CD4-positive, alpha-beta T cell (primary cell): ENCODE results near the gene SLC25A51. TPM values are rescaled to one million over a fixed set of nuclear protein-coding genes. Genes with fewer than 3 reads are reported as not detected.
A peak's percentile ranks its signal among the peaks of the same experiment; 100 is the strongest.

Experiments used
- ATAC-seq: fragments of 200-7000 bp; cut with Tn5 transposase; one replicate; pipeline ENCODE4 v1.10.0; 2022; ENCODE audit warnings: mild to moderate bottlenecking; ENCODE audit not compliant: poor library complexity
- CTCF ChIA-PET: fragments of 350-600 bp; sonication (Branson Sonifier 250); formaldehyde crosslinking; loops from one replicate; lab custom pipeline; 2021; ENCODE audit warnings: antibody characterized with exemption, inconsistent platforms; lab: Charles Lee
- POLR2A ChIA-PET: fragments of 350-600 bp; sonication (Branson Sonifier 250); formaldehyde crosslinking; loops from one replicate; lab custom pipeline; 2021; ENCODE audit warnings: antibody characterized with exemption, inconsistent platforms; lab: Charles Lee
- DNase-seq, 14 experiments: peaks; one replicate each; pipeline ENCODE4 v3.0.0-alpha.2; 2013 to 2020; ENCODE audit warnings: mixed read lengths in 2 of 14
- H3K27ac ChIP-seq, 2 donors: one replicate each; pipeline versions ENCODE4 v1.5.1 to v1.7.0; 2013; ENCODE audit warnings: low read length in 2 of 2, low read depth in 1 of 2, mild to moderate bottlenecking in 1 of 2
- H3K27me3 ChIP-seq, 2 experiments: 1 replicate in 1 of 2; 2 replicates in 1 of 2; pipeline versions ENCODE4 v1.6.1 to v1.7.0; 2013; ENCODE audit warnings: low read length in 2 of 2, control low read depth in 1 of 2, mild to moderate bottlenecking in 1 of 2, moderate library complexity in 1 of 2; ENCODE audit not compliant: insufficient read depth in 2 of 2, control insufficient read depth in 1 of 2
- H3K36me3 ChIP-seq: one replicate; pipeline ENCODE4 v1.6.1; 2013; ENCODE audit warnings: low read length, control low read depth; ENCODE audit not compliant: insufficient read depth
- H3K4me1 ChIP-seq: one replicate; pipeline ENCODE4 v1.6.1; 2013; ENCODE audit warnings: low read length, control low read depth; ENCODE audit not compliant: insufficient read depth
- H3K4me3 ChIP-seq: one replicate; pipeline ENCODE4 v1.5.1; 2013; ENCODE audit warnings: mild to moderate bottlenecking, low read length, moderate library complexity
- H3K9me3 ChIP-seq, 2 experiments: 1 replicate in 1 of 2; 2 replicates in 1 of 2; pipeline versions ENCODE4 v1.6.1 to v1.7.0; 2013; ENCODE audit warnings: low read length in 2 of 2, mild to moderate bottlenecking in 2 of 2, control low read depth in 1 of 2, moderate library complexity in 1 of 2; ENCODE audit not compliant: control insufficient read depth in 1 of 2, insufficient read depth in 1 of 2
- H3K27ac Mint-ChIP-seq: one replicate; pipeline ENCODE4 v1.8.0; 2020; ENCODE audit warnings: mixed read lengths
- H3K27me3 Mint-ChIP-seq: one replicate; pipeline ENCODE4 v1.8.0; 2021; ENCODE audit warnings: mixed read lengths
- H3K36me3 Mint-ChIP-seq: one replicate; pipeline ENCODE4 v1.8.0; 2021; ENCODE audit warnings: low read depth, mixed read lengths
- H3K4me1 Mint-ChIP-seq: one replicate; pipeline ENCODE4 v1.8.0; 2021; ENCODE audit warnings: low read depth, mixed read lengths
- H3K4me3 Mint-ChIP-seq: one replicate; pipeline ENCODE4 v1.8.0; 2020; ENCODE audit warnings: mild to moderate bottlenecking, mixed read lengths
- H3K9me3 Mint-ChIP-seq: one replicate; pipeline ENCODE4 v1.8.0; 2020; ENCODE audit warnings: mixed read lengths
- CTCF ChIP-seq: fragments of 200-600 bp; IDR thresholded peaks from one replicate; pipeline ENCODE4 v1.8.0; 2022; ENCODE audit warnings: antibody characterized with exemption, mild to moderate bottlenecking
- intact Hi-C, 2 experiments: fragments of 100-400 bp; cut with DNase I in 1 of 2; cut with micrococcal nuclease in 1 of 2; formaldehyde crosslinking; loops; one replicate each; pipeline versions ENCODE4 v1.15.1 to v1.9.0; 2023 to 2025; cut with DNase I, micrococcal nuclease
- total RNA-seq, 174 experiments: library from RNA in 2 of 174; stranded (reverse) in 2 of 174; gene quantifications; one replicate each; pipeline ENCODE4 v1.2.3 and lab custom pipeline; 2021 to 2026

The SLC25A51 gene
- total RNA-seq, 2 experiments from 2014 or later: 13.3 to 13.8 TPM

GRCh38 chr9:37905131-37905505 lies 1.2 kb upstream of the SLC25A51 start:
- Mint-ChIP-seq H3K4me1 (peaks cover 33% of the 10 kb centered on the region), H3K9me3 (no peaks in the 10 kb centered on the region), H3K36me3 (peaks cover 17% of the 10 kb centered on the region), H3K4me3 (peak overlapping the region; percentile 100), H3K27ac (peak overlapping the region; percentile 97), H3K27me3 (no peaks in the 10 kb centered on the region)
- peaks cover 23% of the 10 kb centered on the region for H3K4me1 ChIP-seq
- TF ChIP-seq CTCF: no peak
- ChIA-PET CTCF (interaction anchor here (1.3 kb wide), 1 partner anchor 8 kb away, joined by 5 read pairs; no protein-coding TSS in a partner anchor), POLR2A (interaction anchor here (1.5 to 2.7 kb wide), 2 partner anchors 120 to 163 kb away, joined by 6 to 11 read pairs; partner anchors contain the start of genes EXOSC3 and SHB)
- no peaks in the 10 kb centered on the region for H3K27me3 ChIP-seq
- no peak overlapping the region for H3K27ac ChIP-seq
- no peak for ATAC-seq
- intact Hi-C loops: no loop called here
- H3K9me3 ChIP-seq: no peaks in the 10 kb centered on the region
- no peaks in the 10 kb centered on the region for H3K36me3 ChIP-seq
- DNase-seq: no peak
- no peak overlapping the region for H3K4me3 ChIP-seq

GRCh38 chr9:37904445-37905130 lies 661 bp upstream of the SLC25A51 start:
- ChIA-PET POLR2A (interaction anchor here (1.5 to 2.7 kb wide), 2 partner anchors 120 to 164 kb away, joined by 6 to 11 read pairs; partner anchors contain the start of genes EXOSC3 and SHB), CTCF (interaction anchor here (0.8 to 1.3 kb wide), 2 partner anchors 9 to 103 kb away, joined by 3 to 5 read pairs; no protein-coding TSS in a partner anchor)
- Histone ChIP-seq H3K9me3 (no peaks in the 10 kb centered on the region), H3K4me3 (peak overlapping the region; percentile 61), H3K27me3 (no peaks in the 10 kb centered on the region), H3K36me3 (peaks cover 2% of the 10 kb centered on the region), H3K27ac (peak overlapping the region; percentile 57 to 70), H3K4me1 (peaks cover 23% of the 10 kb centered on the region)
- ATAC-seq: no peak
- H3K9me3 Mint-ChIP-seq: no peaks in the 10 kb centered on the region
- H3K36me3 Mint-ChIP-seq: peaks cover 19% of the 10 kb centered on the region
- peak; percentile 46 for TF ChIP-seq CTCF
- peak overlapping the region; percentile 97 for H3K27ac Mint-ChIP-seq
- peaks cover 33% of the 10 kb centered on the region for H3K4me1 Mint-ChIP-seq
- peak in 2 of 14 experiments; percentile 3 to 48 for DNase-seq
- intact Hi-C loops: loop anchor here in 1 of 2 experiments (5.0 kb wide), 3 partner anchors 102 to 1137 kb away; partner anchors contain the start of genes DCAF10 and POLR1E
- no peaks in the 10 kb centered on the region for H3K27me3 Mint-ChIP-seq
- peak overlapping the region; percentile 100 for H3K4me3 Mint-ChIP-seq

- Mint-ChIP-seq H3K27me3 (no peaks in the 10 kb centered on the region), H3K27ac (peak overlapping the region; percentile 97), H3K4me1 (peaks cover 33% of the 10 kb centered on the region), H3K9me3 (no peaks in the 10 kb centered on the region), H3K36me3 (peaks cover 30% of the 10 kb centered on the region), H3K4me3 (peak overlapping the region; percentile 100)
- intact Hi-C loops: loop anchor here (1.0 to 5.0 kb wide), 7 partner anchors 101 to 1136 kb away; partner anchors contain the start of genes DCAF10 (in 1 of the 2), POLR1E (in 1 of the 2) and SHB (in 1 of the 2)
- CTCF ChIA-PET: interaction anchor here (0.7 to 2.0 kb wide), 2 partner anchors 11 to 166 kb away, joined by 5 to 13 read pairs; partner anchors contain the start of gene SHB
- POLR2A ChIA-PET: interaction anchor here (0.6 to 2.7 kb wide), 8 partner anchors 9 to 325 kb away, joined by 3 to 11 read pairs (median 3); partner anchors contain the start of genes DCAF10, EXOSC3, SHB and TOMM5
- ATAC-seq: peak; percentile 2
- TF ChIP-seq CTCF: no peak
- peak in 1 of 14 experiments; percentile 16 for DNase-seq
- Histone ChIP-seq H3K9me3 (no peaks in the 10 kb centered on the region), H3K27me3 (no peaks in the 10 kb centered on the region), H3K4me1 (peaks cover 23% of the 10 kb centered on the region), H3K4me3 (peak overlapping the region; percentile 61), H3K27ac (peak overlapping the region in 1 of 2 donors; percentile 70), H3K36me3 (peaks cover 14% of the 10 kb centered on the region)
Measured at GRCh38 chr9:37902796-37903646, 906 bp downstream of the SLC25A51 start.
